Suppressor macrophage treated with lipopolysaccharide for 4 hours (primary cell): ENCODE measurements around the gene RNASEL.
"Not testable (repeated sequence)": the region's sequence is repeated elsewhere in the genome, so short reads cannot be mapped to it uniquely, and the experiment has no call there.

Experiments
- DNase-seq: peaks from one replicate; pipeline ENCODE4 v3.0.0-alpha.2; 2020

Gene RNASEL

DNA sequence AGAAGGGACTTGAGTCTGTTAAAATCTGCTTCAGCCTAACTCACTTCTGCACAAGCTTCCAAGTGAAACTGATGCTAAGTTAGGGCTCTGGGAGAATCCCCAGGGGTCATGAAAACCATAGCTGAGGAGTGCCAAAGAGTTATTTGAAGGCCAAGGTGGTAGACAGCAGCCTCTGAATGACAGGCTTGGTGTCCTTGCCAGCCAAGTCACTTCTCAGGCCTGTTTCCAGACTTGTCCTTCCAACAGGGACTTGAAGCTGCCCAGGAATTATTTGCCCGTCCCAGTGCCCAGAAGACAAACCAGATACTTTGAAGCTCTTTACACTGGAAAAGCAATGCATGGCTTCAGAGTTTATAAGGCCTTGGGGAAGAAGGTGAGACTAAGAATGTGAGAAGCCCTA is 33.6 kb downstream of the RNASEL start:
- no peak for DNase-seq

DNA sequence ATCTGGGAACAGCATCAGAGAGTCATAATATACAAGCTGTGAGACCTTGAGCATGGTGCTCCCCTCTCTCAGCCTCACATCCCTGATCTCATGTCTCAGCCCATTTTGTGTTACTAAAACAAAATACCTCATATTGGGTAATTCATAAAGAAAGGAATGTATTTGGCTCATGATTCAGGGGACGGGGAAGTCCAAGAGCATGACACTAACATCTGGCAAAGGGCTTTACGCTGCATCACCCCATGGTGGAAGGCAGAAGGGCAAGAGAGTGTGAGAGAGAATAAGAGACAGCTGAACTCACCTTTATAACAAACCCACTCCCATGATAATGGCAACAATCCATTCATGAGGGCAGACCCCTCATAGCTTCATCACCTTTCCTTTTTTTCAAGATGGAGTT is 36.5 kb downstream of the RNASEL start:
- no peak for DNase-seq

DNA sequence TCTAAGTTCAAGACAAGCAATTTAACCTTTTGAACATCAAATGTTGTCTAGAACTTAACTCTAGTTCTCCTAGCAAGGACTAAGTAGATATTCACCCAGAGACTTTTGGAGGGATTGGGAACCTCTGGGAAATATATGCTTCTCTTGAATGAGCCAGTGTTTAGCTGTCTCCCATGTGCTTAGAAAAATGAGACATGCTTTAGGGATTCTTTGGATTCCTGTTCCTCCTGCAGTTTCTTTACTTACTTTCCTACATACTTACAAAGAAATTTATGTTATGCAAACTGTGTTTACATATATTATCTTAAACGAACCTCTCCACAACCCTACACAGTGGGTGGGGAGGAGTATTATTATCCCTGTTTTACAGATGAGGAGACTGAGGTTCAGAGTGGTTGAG is 39.2 kb downstream of the RNASEL start:
- DNase-seq: no peak

GRCh38 chr1:182549346-182549745 is 39.7 kb downstream of the RNASEL start:
- DNase-seq: no peak

GRCh38 chr1:182533896-182534295 is 55.2 kb downstream of the RNASEL start:
- DNase-seq: peak; percentile 48

- DNase-seq: not testable (repeated sequence)
Measured at GRCh38 chr1:182528206-182528605, 60.9 kb downstream of the RNASEL start.

- no peak for DNase-seq
Measured at GRCh38 chr1:182527680-182528079, 61.4 kb downstream of the RNASEL start.

GRCh38 chr1:182525342-182525741 is 63.7 kb downstream of the RNASEL start:
- DNase-seq: no peak
